Hepatocyte (in vitro differentiated cells): Measurements from ENCODE around the gene ISX. TPM values are rescaled to one million over a fixed set of nuclear protein-coding genes. Genes with fewer than 3 reads are reported as not detected.

Experiments
- DNase-seq: peaks from one replicate; pipeline ENCODE4 v3.0.0-alpha.2; 2016; ENCODE audit warnings: low spot score
- H2AFZ ChIP-seq: fragments of 200-600 bp; sonication (generic); 2 replicates; pipeline ENCODE4 v1.6.0; 2016; ENCODE audit warnings: antibody characterized with exemption, mild to moderate bottlenecking
- H3K27ac ChIP-seq: fragments of 200-600 bp; sonication (generic); 2 replicates; pipeline ENCODE4 v1.5.1; 2016; ENCODE audit warnings: mild to moderate bottlenecking
- H3K27me3 ChIP-seq: fragments of 200-600 bp; sonication (generic); 2 replicates; pipeline ENCODE4 v1.6.1; 2016
- H3K36me3 ChIP-seq: fragments of 200-600 bp; sonication (generic); replicated peaks from 2 replicates; pipeline ENCODE4 v1.5.1; 2016; ENCODE audit warnings: low read depth; ENCODE audit not compliant: insufficient read depth
- H3K4me1 ChIP-seq: fragments of 200-600 bp; sonication (generic); 2 replicates; pipeline ENCODE4 v1.5.1; 2016; ENCODE audit warnings: mild to moderate bottlenecking, moderate library complexity; ENCODE audit not compliant: insufficient read depth
- H3K4me2 ChIP-seq: fragments of 200-600 bp; sonication (generic); 2 replicates; pipeline ENCODE4 v1.6.0; 2016
- H3K4me3 ChIP-seq: fragments of 200-600 bp; sonication (generic); 2 replicates; pipeline ENCODE4 v1.5.1; 2016; ENCODE audit warnings: mild to moderate bottlenecking
- H3K79me2 ChIP-seq: fragments of 200-600 bp; sonication (generic); 2 replicates; pipeline ENCODE4 v1.6.0; 2017; ENCODE audit warnings: mild to moderate bottlenecking
- H3K9me2 ChIP-seq: fragments of 200-600 bp; sonication (generic); replicated peaks from 2 replicates; pipeline ENCODE4 v1.6.0; 2017; ENCODE audit warnings: mild to moderate bottlenecking; ENCODE audit not compliant: insufficient read depth
- H3K9me3 ChIP-seq: fragments of 200-600 bp; sonication (generic); 2 replicates; pipeline ENCODE4 v1.5.1; 2016; ENCODE audit warnings: low read depth, mild to moderate bottlenecking
- H4K20me1 ChIP-seq: fragments of 200-600 bp; sonication (generic); 2 replicates; pipeline ENCODE4 v1.6.0; 2016; ENCODE audit warnings: mild to moderate bottlenecking; ENCODE audit not compliant: insufficient read depth, poor library complexity, severe bottlenecking
- EZH2 ChIP-seq: fragments of 200-600 bp; sonication (generic); IDR thresholded peaks from 2 replicates; pipeline ENCODE4 v1.6.1; 2016; ENCODE audit warnings: antibody characterized with exemption, mild to moderate bottlenecking, borderline replicate concordance
- EZH2phosphoT487 ChIP-seq: fragments of 200-600 bp; sonication (generic); IDR thresholded peaks from one replicate; pipeline ENCODE4 v1.6.1; 2018; ENCODE audit warnings: antibody characterized with exemption, mild to moderate bottlenecking, low read depth, moderate library complexity; ENCODE audit not compliant: unreplicated experiment, severe bottlenecking
- WGBS: methylation state at CpG from one replicate; pipeline ENCODE4 v1.1.6; 2016; ENCODE audit warnings: low lambda C conversion rate; ENCODE audit errors: missing lambda C conversion rate; 5-methylcytosine and 5-hydroxymethylcytosine counted together
- polyA plus RNA-seq: library from polyadenylated mRNA; unstranded; fragments of >200 nt; fragmentation: Nextera tagmentation; extraction: Ambion mirVana; gene quantifications from 2 replicates; pipeline ENCODE4 v1.2.1, GENCODE V29; 2016
- total RNA-seq: library from RNA; depleted of rRNA; stranded (reverse); fragments of >200 nt; gene quantifications from 2 replicates; pipeline ENCODE4 v1.2.3, GENCODE V29; 2014
- TF ChIP-seq, protein P1 (sequence below): fragments of 200-600 bp; sonication (generic); IDR thresholded peaks from 2 replicates; pipeline ENCODE4 v1.5.1; 2016; ENCODE audit warnings: antibody characterized with exemption, mild to moderate bottlenecking; ENCODE audit not compliant: poor library complexity

ISX gene
- total and polyA plus RNA-seq, 2 experiments from 2014 or later, result 20.6 to 29.8 TPM

DNA sequence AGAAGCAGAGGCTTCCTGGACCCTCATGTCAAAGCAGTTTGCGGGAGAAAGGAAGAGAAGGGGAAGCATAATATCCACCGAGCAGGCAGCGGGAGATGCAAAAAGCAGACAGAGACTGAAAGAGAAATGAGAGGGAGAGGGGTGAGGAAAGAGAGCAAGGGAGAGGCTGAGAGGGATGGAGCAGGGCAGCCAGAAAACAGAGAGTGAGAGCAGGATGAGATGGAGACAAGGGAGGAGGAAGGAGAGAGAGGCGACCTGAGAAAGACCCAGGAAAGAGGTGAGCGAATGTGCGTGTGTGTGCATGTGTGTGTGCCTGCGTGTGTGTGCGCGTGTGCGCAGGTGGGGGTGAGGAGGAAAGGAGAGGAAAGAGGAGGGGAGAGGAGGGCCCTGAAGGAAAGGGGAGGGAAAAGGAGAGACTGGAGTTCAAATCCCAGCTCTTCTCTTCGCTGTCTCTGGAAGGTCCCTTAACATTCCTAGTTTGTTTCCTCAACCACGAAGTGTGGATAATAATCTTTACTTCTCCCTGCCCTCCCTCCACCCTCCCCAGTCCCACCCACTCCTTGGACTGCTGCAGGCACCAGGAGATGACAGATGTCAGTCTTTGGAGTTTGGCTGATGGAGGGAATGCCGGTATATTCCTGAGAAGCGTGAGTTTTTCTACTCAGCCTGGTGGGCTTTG, 67.9 kb downstream of the ISX start:
- peaks cover 40% of the 10 kb centered on the region for H3K4me1 ChIP-seq
- H3K79me2 ChIP-seq, result no peaks in the 10 kb centered on the region
- H2AFZ ChIP-seq, result no peak overlapping the region
- DNase-seq, result no peak
- H4K20me1 ChIP-seq, result no peaks in the 10 kb centered on the region
- 70% methylated on average over 13 of the region's 14 CpGs for WGBS
- peak overlapping the region; percentile 25 for H3K27ac ChIP-seq
- H3K4me3 ChIP-seq, result no peak overlapping the region
- no peak for TF ChIP-seq EZH2
- TF ChIP-seq, protein P1, sequence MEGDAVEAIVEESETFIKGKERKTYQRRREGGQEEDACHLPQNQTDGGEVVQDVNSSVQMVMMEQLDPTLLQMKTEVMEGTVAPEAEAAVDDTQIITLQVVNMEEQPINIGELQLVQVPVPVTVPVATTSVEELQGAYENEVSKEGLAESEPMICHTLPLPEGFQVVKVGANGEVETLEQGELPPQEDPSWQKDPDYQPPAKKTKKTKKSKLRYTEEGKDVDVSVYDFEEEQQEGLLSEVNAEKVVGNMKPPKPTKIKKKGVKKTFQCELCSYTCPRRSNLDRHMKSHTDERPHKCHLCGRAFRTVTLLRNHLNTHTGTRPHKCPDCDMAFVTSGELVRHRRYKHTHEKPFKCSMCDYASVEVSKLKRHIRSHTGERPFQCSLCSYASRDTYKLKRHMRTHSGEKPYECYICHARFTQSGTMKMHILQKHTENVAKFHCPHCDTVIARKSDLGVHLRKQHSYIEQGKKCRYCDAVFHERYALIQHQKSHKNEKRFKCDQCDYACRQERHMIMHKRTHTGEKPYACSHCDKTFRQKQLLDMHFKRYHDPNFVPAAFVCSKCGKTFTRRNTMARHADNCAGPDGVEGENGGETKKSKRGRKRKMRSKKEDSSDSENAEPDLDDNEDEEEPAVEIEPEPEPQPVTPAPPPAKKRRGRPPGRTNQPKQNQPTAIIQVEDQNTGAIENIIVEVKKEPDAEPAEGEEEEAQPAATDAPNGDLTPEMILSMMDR, result no peak
- no peak for TF ChIP-seq EZH2phosphoT487
- peak overlapping the region; percentile 40 for H3K4me2 ChIP-seq
- no peaks in the 10 kb centered on the region for H3K9me3 ChIP-seq
- no peaks in the 10 kb centered on the region for H3K9me2 ChIP-seq
- no peaks in the 10 kb centered on the region for H3K27me3 ChIP-seq
- no peaks in the 10 kb centered on the region for H3K36me3 ChIP-seq

DNA sequence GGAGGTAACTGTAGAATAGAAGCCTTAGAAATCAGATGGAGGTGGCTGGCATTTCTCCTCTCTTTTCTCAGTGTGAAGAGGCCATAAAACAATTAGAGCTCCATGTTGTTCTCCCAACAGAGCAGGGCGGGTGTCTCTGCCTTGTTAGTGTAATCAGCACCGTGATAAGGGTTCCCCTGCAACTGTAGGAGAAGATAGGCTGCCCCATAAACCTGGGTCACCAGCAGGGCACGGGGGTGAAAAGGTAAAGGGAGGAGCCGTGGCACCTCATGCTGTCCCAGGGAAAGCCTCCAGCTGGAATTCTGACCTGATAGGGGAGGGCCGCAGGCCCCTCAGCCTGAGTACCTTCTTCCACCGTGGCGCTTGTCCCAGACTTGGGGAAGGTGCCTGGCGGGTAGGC, 68.7 kb downstream of the ISX start:
- no peaks in the 10 kb centered on the region for H4K20me1 ChIP-seq
- no peaks in the 10 kb centered on the region for H3K27me3 ChIP-seq
- H2AFZ ChIP-seq, result no peak overlapping the region
- no peaks in the 10 kb centered on the region for H3K79me2 ChIP-seq
- H3K4me1 ChIP-seq, result peaks cover 40% of the 10 kb centered on the region
- peak overlapping the region; percentile 25 for H3K27ac ChIP-seq
- H3K36me3 ChIP-seq, result no peaks in the 10 kb centered on the region
- TF ChIP-seq, protein P1, result no peak
- TF ChIP-seq EZH2phosphoT487, result peak; percentile 72
- 23% methylated on average over 8 of the region's 8 CpGs for WGBS
- no peaks in the 10 kb centered on the region for H3K9me2 ChIP-seq
- H3K4me2 ChIP-seq, result peak overlapping the region; percentile 51
- no peaks in the 10 kb centered on the region for H3K9me3 ChIP-seq
- H3K4me3 ChIP-seq, result no peak overlapping the region
- peak; percentile 73 for DNase-seq

DNA sequence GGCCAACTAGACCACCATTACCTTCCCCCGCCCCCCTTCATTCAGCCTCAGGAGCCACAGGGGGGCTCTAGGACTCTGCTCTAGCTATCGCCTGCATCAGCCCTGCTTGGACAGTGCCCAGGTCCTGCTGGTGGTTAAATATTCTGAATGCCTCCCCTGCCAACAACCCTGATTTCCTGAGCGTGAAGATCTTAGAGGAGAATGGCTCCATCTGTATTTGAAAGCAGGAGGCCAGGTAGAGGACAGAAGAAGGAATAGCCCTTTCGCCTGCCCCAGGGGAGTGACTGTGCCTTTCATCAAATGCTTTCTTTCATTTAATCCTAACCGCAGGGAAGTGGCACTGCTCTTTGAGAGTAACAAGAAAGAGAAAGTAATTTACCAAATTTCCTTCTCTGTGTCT, 69.2 kb downstream of the ISX start:
- no peak overlapping the region for H2AFZ ChIP-seq
- 63% methylated on average over 5 of the region's 5 CpGs for WGBS
- peaks cover 40% of the 10 kb centered on the region for H3K4me1 ChIP-seq
- H3K79me2 ChIP-seq, result no peaks in the 10 kb centered on the region
- no peaks in the 10 kb centered on the region for H4K20me1 ChIP-seq
- H3K4me2 ChIP-seq, result peak overlapping the region; percentile 51
- no peaks in the 10 kb centered on the region for H3K36me3 ChIP-seq
- H3K4me3 ChIP-seq, result no peak overlapping the region
- no peaks in the 10 kb centered on the region for H3K27me3 ChIP-seq
- TF ChIP-seq EZH2 (no peak), EZH2phosphoT487 (no peak)
- TF ChIP-seq, protein P1, result no peak
- no peaks in the 10 kb centered on the region for H3K9me2 ChIP-seq
- H3K9me3 ChIP-seq, result no peaks in the 10 kb centered on the region
- no peak for DNase-seq
- H3K27ac ChIP-seq, result no peak overlapping the region

Other genes starting within 250 kb of the ISX start
- gene HMGXB4, start 191.3 kb downstream of the ISX start, total RNA-seq, result 17.4 and 19.0 TPM in 2 replicates
- gene HMGXB4, start 191.3 kb downstream of the ISX start, polyA plus RNA-seq, result 15.6 and 17.2 TPM in 2 replicates
- 108 and 110 TPM in 2 replicates for gene TOM1, start 233.7 kb downstream of the ISX start, total RNA-seq
- 105 and 114 TPM in 2 replicates for gene TOM1, start 233.7 kb downstream of the ISX start, polyA plus RNA-seq